GM12891 (cell line): Measurements from ENCODE around the gene CDKN1C.

Experiments
- DNase-seq: peaks from one replicate; pipeline ENCODE4 v3.0.0; 2011; ENCODE audit warnings: low spot score; ENCODE audit not compliant: insufficient read length
- FAIRE-seq: peaks from 2 replicates; lab custom pipeline; 2011; peaks lifted over from hg19 to GRCh38; lab: Jason Lieb, UNC
- PAX5 ChIP-seq: IDR thresholded peaks from 2 replicates; pipeline ENCODE4 v1.6.1; 2011; ENCODE audit warnings: low read length, moderate library complexity, mild to moderate bottlenecking; ENCODE audit not compliant: insufficient read depth, severe bottlenecking
- POLR2A ChIP-seq: IDR thresholded peaks from 2 replicates; pipeline ENCODE4 v1.6.1; 2011; ENCODE audit warnings: low read depth, low read length, control low read depth
- POLR2AphosphoS5 ChIP-seq: IDR thresholded peaks from 2 replicates; pipeline ENCODE4 v1.6.1; 2011; ENCODE audit warnings: low read depth, low read length, control low read depth
- POU2F2 ChIP-seq: IDR thresholded peaks from 2 replicates; pipeline ENCODE4 v1.6.1; 2011; ENCODE audit warnings: low read depth, mild to moderate bottlenecking, control low read depth, low read length, moderate library complexity
- SPI1 ChIP-seq: IDR thresholded peaks from 2 replicates; pipeline ENCODE4 v1.6.1; 2011; ENCODE audit warnings: low read depth, low read length, control low read depth
- TAF1 ChIP-seq: IDR thresholded peaks from 2 replicates; pipeline ENCODE4 v1.6.1; 2011; ENCODE audit warnings: low read depth, low read length, control low read depth

Gene CDKN1C

DNA sequence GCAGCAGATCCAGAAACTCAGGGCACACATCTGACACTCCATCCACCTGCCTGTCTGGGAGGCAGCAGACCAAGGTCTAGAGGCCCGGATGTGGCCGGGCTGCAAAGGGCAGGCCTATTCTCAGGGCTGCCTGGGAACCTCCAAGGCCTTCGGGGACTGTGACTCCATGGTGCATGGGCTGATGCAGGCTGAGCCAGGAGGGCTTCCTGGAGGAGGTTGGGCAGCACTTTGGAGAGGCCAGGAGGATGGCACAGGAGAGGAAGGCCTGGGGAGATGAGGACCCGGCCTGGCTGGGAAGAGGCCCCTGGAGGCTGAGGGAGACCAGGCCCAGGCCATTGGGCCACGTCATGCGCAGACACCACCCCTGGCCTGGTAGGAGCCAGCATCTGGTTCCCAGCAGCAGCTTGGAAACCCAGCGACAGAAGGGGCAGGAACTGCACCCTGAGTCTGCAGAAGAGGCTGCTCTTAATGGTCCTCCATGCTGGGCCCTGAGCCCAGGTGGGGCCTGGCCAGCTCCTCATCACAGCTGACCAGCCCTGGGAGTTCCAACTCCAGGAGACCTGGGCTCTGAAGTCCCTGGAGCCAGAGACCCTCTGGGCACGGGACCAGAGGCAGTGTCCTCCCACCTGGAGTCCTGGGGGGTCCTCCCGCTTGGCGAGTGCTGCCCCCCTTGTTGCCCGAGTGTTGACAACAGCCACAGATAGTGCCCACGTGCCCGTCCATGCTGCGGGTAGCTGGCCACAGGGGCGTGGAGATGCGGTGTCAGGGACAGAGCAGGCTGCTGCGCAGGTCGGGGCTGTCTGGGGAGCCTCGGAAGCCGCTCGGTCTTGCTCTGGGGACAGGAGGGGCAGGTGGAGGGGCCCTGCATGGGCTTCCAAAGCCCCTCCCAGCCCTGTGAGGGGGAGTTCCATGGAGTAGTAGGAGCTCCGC lies 38.1 kb upstream of the CDKN1C start:
- DNase-seq (no peak), FAIRE-seq (no peak)
- TF ChIP-seq TAF1 = no peak
- TF ChIP-seq POLR2A = no peak
- TF ChIP-seq POU2F2 = no peak
- TF ChIP-seq POLR2AphosphoS5 = no peak
- no peak for TF ChIP-seq PAX5
- TF ChIP-seq SPI1 = no peak

DNA sequence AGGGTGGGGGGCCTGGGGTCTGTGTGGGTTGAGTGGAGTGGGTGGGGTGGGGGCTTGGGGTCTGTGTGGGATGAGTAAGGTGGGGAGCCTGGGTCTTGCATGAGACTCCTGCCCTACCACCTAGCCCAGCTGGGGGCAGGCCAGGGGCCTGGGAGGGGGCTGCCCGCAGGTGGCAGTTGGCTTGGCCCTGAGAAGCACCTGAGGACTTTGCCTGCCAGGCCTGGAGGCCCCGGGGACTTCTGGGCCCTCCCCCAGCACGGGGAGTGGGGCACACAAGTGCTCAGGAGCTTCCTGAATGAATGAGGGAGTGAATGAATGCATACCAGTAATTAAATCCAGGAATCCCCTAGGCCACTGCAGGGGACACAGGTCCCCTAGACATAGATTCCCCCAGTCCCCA lies 37.1 kb upstream of the CDKN1C start:
- DNase-seq (no peak), FAIRE-seq (no peak)
- no peak for TF ChIP-seq TAF1
- no peak for TF ChIP-seq POLR2AphosphoS5

DNA sequence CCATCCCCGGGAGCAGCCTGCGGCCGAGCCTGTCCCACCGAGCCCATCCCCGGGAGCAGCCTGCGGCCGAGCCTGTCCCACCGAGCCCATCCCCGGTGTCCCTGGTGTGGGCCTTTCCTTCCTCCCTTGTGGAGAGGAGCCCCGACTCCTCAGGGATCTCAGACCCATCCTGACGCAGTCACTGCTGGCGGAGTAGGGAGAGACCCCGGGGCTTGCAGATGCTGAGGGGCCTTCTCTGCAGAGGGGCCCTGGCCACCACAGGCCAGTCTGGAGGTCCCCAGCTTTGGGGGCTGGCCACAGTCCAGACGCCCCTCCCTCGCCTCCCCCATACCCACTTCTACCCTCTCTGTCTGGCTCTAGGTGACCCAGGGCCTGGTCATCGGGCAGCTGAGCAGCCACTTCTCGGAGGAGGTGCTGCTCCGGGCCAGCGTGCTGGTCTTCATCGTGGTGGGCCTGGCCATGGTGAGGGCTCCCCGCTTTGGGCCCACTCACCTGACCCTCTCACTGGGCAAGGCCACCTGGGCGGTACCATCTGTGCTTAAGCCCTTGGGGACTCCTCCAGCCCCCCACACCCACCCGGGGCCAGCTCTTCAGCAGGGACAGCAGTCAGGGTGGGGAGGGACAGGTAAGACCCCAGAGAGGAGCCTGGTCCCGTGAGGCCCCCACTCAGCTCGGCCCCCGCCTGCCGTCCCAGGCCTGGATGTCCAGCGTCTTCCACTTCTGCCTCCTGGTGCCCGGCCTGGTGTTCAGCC lies 36.3 kb upstream of the CDKN1C start:
- no peak for DNase-seq
- TF ChIP-seq TAF1 (no peak), SPI1 (no peak), PAX5 (no peak), POU2F2 (no peak)
- FAIRE-seq = no peak

DNA sequence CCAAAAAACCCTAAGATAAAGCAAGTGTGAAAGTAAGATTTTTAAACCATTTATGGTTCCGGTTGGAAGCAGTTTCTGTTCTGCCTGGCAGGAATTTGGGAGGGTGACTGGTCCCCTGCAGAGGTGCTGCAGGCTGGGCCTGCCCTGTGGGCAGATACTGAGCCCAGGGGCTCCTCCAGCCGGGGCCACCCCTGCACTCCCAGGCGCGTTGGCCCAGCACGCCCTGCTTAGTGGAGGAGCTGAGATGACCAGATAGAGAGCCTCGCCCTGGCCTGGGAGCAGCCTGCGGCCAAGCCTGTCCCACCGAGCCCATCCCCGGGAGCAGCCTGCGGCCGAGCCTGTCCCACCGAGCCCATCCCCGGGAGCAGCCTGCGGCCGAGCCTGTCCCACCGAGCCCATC lies 35.7 kb upstream of the CDKN1C start:
- TF ChIP-seq TAF1 (no peak), POLR2AphosphoS5 (no peak), POLR2A (no peak)
- FAIRE-seq (no peak), DNase-seq (no peak)

DNA sequence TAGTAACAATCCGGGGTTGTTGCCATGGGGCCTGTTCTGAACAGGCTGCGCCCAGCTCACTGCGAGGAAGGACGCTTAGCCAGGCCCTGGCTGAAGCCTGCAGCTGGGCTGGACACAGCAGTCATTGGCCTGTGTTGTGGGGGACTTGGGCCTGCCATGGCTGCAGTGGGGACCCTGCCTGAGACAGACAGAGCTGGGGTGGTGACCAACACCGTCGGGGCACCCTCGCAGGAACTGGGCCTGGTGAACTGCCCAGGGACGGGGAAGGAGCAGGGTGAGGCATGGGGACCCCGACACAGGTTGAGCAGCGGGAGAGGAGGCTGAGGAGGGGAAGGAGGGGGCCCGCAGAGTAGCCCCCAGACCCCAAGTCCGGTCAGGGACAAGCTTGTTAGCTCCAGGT lies 34.8 kb upstream of the CDKN1C start:
- TF ChIP-seq SPI1 = no peak
- TF ChIP-seq POLR2AphosphoS5 = no peak
- FAIRE-seq (no peak), DNase-seq (no peak)

DNA sequence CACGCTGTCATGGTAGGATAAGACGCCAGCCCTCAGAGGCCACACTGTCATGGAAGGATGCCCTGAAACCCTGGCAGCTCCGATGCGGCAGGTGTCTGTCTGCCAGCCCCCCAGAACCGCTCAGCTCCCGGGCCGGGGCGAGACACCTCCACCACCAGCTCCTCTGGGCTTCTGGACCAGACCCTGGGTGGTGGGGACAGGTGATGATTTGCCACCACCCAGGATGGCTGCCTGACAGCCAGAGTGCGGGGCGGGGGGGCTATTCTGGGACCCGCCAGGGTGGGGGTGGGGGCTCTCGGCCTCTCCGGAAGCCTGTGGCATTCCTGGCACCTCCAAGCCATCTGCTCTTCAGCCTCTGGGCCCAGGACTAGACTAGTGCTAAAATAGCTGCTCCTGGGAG lies 34.3 kb upstream of the CDKN1C start:
- FAIRE-seq (no peak), DNase-seq (no peak)
- no peak for TF ChIP-seq TAF1
- TF ChIP-seq POU2F2 = no peak
- TF ChIP-seq POLR2AphosphoS5 = no peak
- TF ChIP-seq PAX5 = no peak
- TF ChIP-seq SPI1 = no peak
- TF ChIP-seq POLR2A = no peak

DNA sequence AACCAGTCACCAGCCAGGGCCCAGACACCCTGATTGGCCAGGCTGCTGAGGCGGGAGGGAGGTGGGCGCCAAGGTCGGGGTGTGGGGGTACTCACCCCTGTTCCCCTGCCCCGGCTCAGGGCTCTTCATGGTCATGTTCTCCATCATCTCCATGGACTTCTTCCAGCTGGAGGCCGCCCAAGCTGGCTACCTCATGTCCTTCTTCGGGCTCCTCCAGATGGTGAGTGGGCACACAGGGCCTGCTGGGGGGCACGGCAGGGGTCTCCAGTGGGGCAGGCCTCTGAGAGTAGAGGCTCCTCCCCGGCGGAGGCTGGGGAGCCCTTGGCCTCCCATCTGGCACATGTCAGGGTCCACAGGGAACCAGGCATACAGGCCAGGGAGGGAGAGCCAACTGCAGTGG lies 33.6 kb upstream of the CDKN1C start:
- TF ChIP-seq TAF1 (no peak), POU2F2 (no peak), PAX5 (no peak), POLR2AphosphoS5 (no peak), SPI1 (no peak), POLR2A (no peak)
- FAIRE-seq = no peak
- DNase-seq = no peak

DNA sequence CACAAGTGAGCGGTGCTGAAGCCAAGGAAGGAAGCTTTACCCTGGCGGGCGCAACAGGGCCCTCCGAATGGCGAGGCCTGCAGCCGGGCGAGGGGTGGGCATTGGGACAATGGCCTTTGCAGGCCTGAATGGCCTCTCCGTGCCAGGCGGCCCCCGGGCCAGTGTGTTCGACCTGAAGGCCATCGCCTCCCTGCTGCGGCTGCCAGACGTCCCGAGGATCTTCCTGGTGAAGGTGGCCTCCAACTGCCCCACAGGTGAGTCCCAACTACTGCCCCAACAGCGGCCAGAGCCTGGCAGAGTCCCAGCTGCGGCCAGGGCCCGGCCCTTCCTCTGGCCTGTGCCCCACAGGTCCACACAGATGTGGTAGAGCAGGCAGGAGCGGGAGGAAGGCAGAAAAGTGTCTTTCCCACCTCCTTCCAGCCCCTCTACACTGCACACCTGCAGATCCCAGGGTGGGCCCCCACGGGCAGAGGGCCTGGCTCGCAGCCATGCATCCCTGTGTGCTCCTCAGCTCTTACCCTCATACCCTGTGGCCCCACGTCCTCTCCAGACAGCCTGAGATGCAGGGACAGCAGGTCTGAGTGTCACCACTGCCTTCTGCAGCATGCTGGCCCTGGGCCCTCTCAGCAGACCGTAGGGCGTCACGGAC lies 32.4 kb upstream of the CDKN1C start:
- DNase-seq (no peak), FAIRE-seq (no peak)
- TF ChIP-seq POLR2A (no peak), PAX5 (no peak), SPI1 (no peak)

DNA sequence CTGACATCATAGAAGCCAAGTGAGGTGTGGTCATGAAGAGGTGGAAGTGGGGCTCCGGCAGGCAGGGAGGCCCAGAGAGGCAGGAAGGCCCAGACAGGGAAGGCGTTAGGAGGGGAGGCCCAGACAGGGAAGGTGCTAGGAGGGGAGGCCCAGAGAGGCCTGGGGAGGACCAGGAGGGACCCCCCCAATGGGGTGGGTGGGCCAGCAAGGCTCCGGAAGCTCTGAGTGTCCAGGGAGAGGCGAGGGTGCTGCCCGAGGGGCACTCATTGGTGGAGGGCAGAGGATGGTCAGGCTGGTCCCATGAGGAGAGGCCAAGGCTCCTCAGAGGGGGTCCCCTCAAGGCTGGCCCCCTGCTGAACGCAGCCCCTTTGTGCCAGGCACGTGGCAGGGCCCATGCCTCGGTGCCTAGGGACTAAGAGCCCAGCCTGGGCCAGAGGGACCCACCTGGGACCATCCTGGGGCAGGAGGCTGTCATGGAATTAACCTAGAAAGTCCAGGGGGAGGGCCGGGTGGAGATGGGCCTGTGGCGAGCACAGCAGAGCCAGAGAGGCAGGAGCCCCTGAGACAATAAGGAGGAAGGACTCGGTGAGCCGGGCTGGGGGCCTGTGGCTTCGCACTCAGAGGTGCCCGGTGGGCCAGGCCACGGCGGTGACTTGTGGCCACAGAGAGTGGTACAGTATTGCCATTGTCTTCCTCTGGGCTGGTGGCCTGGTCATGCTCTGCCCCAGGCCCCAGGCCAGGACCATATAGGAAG lies 31.5 kb upstream of the CDKN1C start:
- TF ChIP-seq PAX5 (no peak), POLR2A (no peak), POLR2AphosphoS5 (no peak), TAF1 (no peak), SPI1 (no peak), POU2F2 (no peak)
- FAIRE-seq (no peak), DNase-seq (no peak)
